WTC11 (cell line): ENCODE data around the gene COPB1. TPM values are rescaled to one million over a fixed set of nuclear protein-coding genes. Genes with fewer than 3 reads are reported as not detected.

ENCODE experiments used
- ATAC-seq: fragments of 200-7000 bp; cut with Tn5 transposase; 2 replicates; pipeline ENCODE4 v1.10.0; 2021; ENCODE audit warnings: mild to moderate bottlenecking, moderate library complexity
- CTCF ChIA-PET: fragments of 300-600 bp; sonication (Branson Sonifier 250); formaldehyde crosslinking; loops from one replicate; lab custom pipeline; 2021; ENCODE audit warnings: antibody characterized with exemption; lab: Charles Lee
- POLR2A ChIA-PET: fragments of 350-600 bp; sonication (Branson Sonifier 250); formaldehyde crosslinking; loops from one replicate; lab custom pipeline; 2021; ENCODE audit warnings: antibody characterized with exemption; lab: Charles Lee
- DNase-seq: peaks from one replicate; pipeline ENCODE4 v3.0.0; 2021; ENCODE audit warnings: low spot score
- H3K27ac Mint-ChIP-seq: 2 replicates; pipeline ENCODE4 v1.8.0; 2021; ENCODE audit warnings: mixed read lengths
- H3K27me3 Mint-ChIP-seq: 2 replicates; pipeline ENCODE4 v1.8.0; 2021; ENCODE audit warnings: low read depth, mild to moderate bottlenecking, moderate library complexity, mixed read lengths
- H3K36me3 Mint-ChIP-seq: 2 replicates; pipeline ENCODE4 v1.8.0; 2021; ENCODE audit warnings: mixed read lengths
- H3K4me1 Mint-ChIP-seq: 2 replicates; pipeline ENCODE4 v1.8.0; 2022; ENCODE audit warnings: mixed read lengths
- H3K4me3 Mint-ChIP-seq: 2 replicates; pipeline ENCODE4 v1.8.0; 2021; ENCODE audit warnings: mild to moderate bottlenecking, moderate library complexity, mixed read lengths
- H3K9me3 Mint-ChIP-seq: 2 replicates; pipeline ENCODE4 v1.8.0; 2021; ENCODE audit warnings: mixed read lengths
- ATF1 ChIP-seq: sonication (generic); formaldehyde crosslinking; IDR thresholded peaks from 2 replicates; pipeline ENCODE4 v1.8.1; 2023; ENCODE audit warnings: mild to moderate bottlenecking, moderate library complexity, missing genetic modification reagents
- CBFB ChIP-seq: sonication (generic); formaldehyde crosslinking; IDR thresholded peaks from 2 replicates; pipeline ENCODE4 v1.8.1; 2022; ENCODE audit warnings: mild to moderate bottlenecking, low read depth, missing genetic modification reagents
- CREB1 ChIP-seq: sonication (generic); formaldehyde crosslinking; IDR thresholded peaks from 2 replicates; pipeline ENCODE4 v1.8.0; 2023; ENCODE audit warnings: mild to moderate bottlenecking, missing genetic modification reagents
- CREM ChIP-seq: sonication (generic); formaldehyde crosslinking; IDR thresholded peaks from 2 replicates; pipeline ENCODE4 v1.8.1; 2022; ENCODE audit warnings: mild to moderate bottlenecking, missing genetic modification reagents, moderate library complexity
- ELF4 ChIP-seq: sonication (generic); formaldehyde crosslinking; IDR thresholded peaks from 2 replicates; pipeline ENCODE4 v1.8.1; 2022; ENCODE audit warnings: low read depth, mild to moderate bottlenecking, moderate library complexity, missing genetic modification reagents
- ESRRA ChIP-seq: sonication (generic); formaldehyde crosslinking; IDR thresholded peaks from 2 replicates; pipeline ENCODE4 v1.8.1; 2022; ENCODE audit warnings: mild to moderate bottlenecking, missing genetic modification reagents, borderline replicate concordance
- FOXP1 ChIP-seq: sonication (generic); formaldehyde crosslinking; IDR thresholded peaks from 2 replicates; pipeline ENCODE4 v1.8.0; 2022; ENCODE audit warnings: missing genetic modification reagents, mild to moderate bottlenecking, moderate library complexity, borderline replicate concordance
- JAZF1 ChIP-seq: fragments of 250-450 bp; sonication (Bioruptor Pico); IDR thresholded peaks from 2 replicates; pipeline ENCODE4 v1.9.0; 2021; ENCODE audit warnings: moderate library complexity, mild to moderate bottlenecking, inconsistent platforms
- NFYB ChIP-seq: sonication (generic); formaldehyde crosslinking; conservative IDR thresholded peaks from 2 replicates; pipeline ENCODE4 v1.8.0; 2022; ENCODE audit warnings: low read depth, missing genetic modification reagents
- RORB ChIP-seq: fragments of 250-450 bp; sonication (Bioruptor Pico); IDR thresholded peaks from 2 replicates; pipeline ENCODE4 v1.9.0; 2021; ENCODE audit warnings: mild to moderate bottlenecking
- TEAD1 ChIP-seq: sonication (generic); formaldehyde crosslinking; IDR thresholded peaks from 2 replicates; pipeline ENCODE4 v1.8.0; 2022; ENCODE audit warnings: mild to moderate bottlenecking, missing genetic modification reagents
- ZNF232 ChIP-seq: sonication (generic); formaldehyde crosslinking; IDR thresholded peaks from 2 replicates; pipeline ENCODE4 v1.8.0; 2022; ENCODE audit warnings: mild to moderate bottlenecking, missing genetic modification reagents
- total RNA-seq: library from RNA; stranded (reverse); gene quantifications from 3 replicates; pipeline ENCODE4 v1.2.3, GENCODE V29; 2021
- TF ChIP-seq, protein P1 (sequence below): sonication (generic); formaldehyde crosslinking; IDR thresholded peaks from 2 replicates; pipeline ENCODE4 v1.8.1; 2022; ENCODE audit warnings: mild to moderate bottlenecking, moderate library complexity, missing genetic modification reagents
- TF ChIP-seq, protein P2 (sequence below): sonication (generic); formaldehyde crosslinking; conservative IDR thresholded peaks from 2 replicates; pipeline ENCODE4 v1.8.1; 2023; ENCODE audit warnings: mild to moderate bottlenecking, low read depth, missing genetic modification reagents, moderate library complexity
- TF ChIP-seq, protein P3 (sequence below): sonication (generic); formaldehyde crosslinking; IDR thresholded peaks from 2 replicates; pipeline ENCODE4 v1.8.0; 2023; ENCODE audit warnings: missing genetic modification reagents, mild to moderate bottlenecking, borderline replicate concordance
- TF ChIP-seq, protein P4 (sequence below): sonication (generic); formaldehyde crosslinking; IDR thresholded peaks from 2 replicates; pipeline ENCODE4 v1.8.1; 2022; ENCODE audit warnings: low read depth, missing genetic modification reagents, borderline replicate concordance
- TF ChIP-seq, protein P5 (sequence below): sonication (generic); formaldehyde crosslinking; IDR thresholded peaks from 2 replicates; pipeline ENCODE4 v1.8.1; 2022; ENCODE audit warnings: mild to moderate bottlenecking, missing genetic modification reagents, moderate library complexity, borderline replicate concordance
- TF ChIP-seq, protein P6 (sequence below): fragments of 250-450 bp; sonication (Bioruptor Pico); IDR thresholded peaks from 2 replicates; pipeline ENCODE4 v1.9.0; 2021; ENCODE audit warnings: mild to moderate bottlenecking, borderline replicate concordance

COPB1 gene
- total RNA-seq, 1 experiment from 2014 or later, result 76.3 TPM

DNA sequence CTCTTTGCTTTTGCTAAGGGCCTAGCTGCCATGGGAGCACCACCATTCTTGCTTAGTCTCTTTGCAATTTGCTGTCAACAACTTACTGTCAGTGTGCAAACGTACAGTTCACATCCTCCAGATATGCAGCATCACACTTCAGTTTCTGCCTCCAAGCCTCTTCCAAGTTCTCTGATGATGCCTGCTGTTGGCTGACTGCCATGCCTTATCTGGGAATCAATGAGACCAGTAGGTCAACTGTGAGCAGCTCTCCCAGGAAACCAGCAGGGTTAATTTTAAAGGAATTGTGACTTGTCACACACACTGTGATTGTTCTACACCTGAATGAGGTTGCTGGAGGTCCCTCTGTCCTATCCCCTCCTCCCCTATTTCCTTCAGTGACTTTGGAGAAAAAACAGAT, 56.0 kb downstream of the COPB1 start:
- TF ChIP-seq FOXP1 (CRISPR knock-in tag) (no peak), CBFB (CRISPR knock-in tag) (no peak), JAZF1 (CRISPR knock-in tag) (no peak)
- TF ChIP-seq, protein P1, sequence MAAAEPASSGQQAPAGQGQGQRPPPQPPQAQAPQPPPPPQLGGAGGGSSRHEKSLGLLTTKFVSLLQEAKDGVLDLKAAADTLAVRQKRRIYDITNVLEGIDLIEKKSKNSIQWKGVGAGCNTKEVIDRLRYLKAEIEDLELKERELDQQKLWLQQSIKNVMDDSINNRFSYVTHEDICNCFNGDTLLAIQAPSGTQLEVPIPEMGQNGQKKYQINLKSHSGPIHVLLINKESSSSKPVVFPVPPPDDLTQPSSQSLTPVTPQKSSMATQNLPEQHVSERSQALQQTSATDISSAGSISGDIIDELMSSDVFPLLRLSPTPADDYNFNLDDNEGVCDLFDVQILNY (CRISPR knock-in tag), result no peak
- Mint-ChIP-seq H3K27me3 (no peaks in the 10 kb centered on the region), H3K27ac (no peak overlapping the region), H3K9me3 (no peaks in the 10 kb centered on the region), H3K36me3 (no peaks in the 10 kb centered on the region), H3K4me1 (no peaks in the 10 kb centered on the region), H3K4me3 (no peak overlapping the region)
- CTCF ChIA-PET, result interaction anchor here (0.6 to 1.5 kb wide), 3 partner anchors 12 to 143 kb away, joined by 3 to 6 read pairs (median 4); no protein-coding TSS in a partner anchor
- ATAC-seq (no peak), DNase-seq (no peak)
- POLR2A ChIA-PET, result no interaction called here

DNA sequence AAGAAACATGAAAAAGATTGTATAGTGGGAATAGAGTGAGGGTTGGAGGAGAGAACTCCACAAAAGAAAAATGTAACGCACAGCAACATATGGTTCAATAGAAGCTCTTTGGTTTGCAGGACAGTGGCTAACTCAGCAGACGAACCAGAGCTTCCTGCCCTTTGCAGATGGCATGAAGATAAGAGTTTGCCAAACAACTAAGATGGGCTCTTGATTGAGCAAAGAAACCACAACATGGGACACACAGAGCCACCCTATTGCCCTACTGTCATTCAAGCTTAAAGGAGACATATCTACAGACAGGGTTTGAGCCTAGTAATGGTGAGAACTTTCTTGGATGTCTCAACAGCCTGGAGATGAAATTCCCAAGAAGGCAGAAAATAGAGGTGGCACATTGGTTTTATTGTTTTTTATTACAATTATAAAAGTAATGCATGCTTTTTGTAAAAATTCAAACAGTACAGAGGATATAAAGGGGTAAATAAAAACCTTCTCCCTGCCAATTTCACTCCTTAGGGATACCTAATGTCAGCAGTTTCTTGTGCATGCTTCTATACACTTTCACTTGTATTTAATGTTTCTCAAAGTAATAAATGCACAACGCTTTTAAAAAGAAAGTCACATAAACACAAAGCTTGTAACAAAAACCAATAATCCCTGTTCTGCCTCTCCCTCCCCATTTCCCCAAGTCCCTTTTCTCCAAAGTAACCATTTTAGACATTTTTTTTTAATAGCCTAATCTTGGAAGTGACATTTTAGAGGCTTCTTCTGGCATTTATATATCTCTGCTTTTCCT, 63.7 kb downstream of the COPB1 start:
- ChIA-PET POLR2A (no interaction called here), CTCF (interaction anchor here (1.3 to 1.8 kb wide), 3 partner anchors 19 to 135 kb away, joined by 3 to 8 read pairs (median 3); no protein-coding TSS in a partner anchor)
- Mint-ChIP-seq H3K4me3 (no peak overlapping the region), H3K4me1 (no peaks in the 10 kb centered on the region), H3K27ac (no peak overlapping the region), H3K27me3 (peaks cover 10% of the 10 kb centered on the region), H3K36me3 (no peaks in the 10 kb centered on the region), H3K9me3 (0 out of 2 replicates have a peak, but pooled peaks cover 4% of the 10 kb centered on the region)
- DNase-seq, result no peak
- no peak for ATAC-seq
- TF ChIP-seq ZNF232 (CRISPR knock-in tag) (no peak), ATF1 (CRISPR knock-in tag) (no peak), TEAD1 (CRISPR knock-in tag) (no peak), RORB (CRISPR knock-in tag) (no peak), CREB1 (CRISPR knock-in tag) (no peak), ESRRA (no peak), CREM (CRISPR knock-in tag) (no peak), ELF4 (CRISPR knock-in tag) (no peak), NFYB (no peak)
- TF ChIP-seq, protein P2, sequence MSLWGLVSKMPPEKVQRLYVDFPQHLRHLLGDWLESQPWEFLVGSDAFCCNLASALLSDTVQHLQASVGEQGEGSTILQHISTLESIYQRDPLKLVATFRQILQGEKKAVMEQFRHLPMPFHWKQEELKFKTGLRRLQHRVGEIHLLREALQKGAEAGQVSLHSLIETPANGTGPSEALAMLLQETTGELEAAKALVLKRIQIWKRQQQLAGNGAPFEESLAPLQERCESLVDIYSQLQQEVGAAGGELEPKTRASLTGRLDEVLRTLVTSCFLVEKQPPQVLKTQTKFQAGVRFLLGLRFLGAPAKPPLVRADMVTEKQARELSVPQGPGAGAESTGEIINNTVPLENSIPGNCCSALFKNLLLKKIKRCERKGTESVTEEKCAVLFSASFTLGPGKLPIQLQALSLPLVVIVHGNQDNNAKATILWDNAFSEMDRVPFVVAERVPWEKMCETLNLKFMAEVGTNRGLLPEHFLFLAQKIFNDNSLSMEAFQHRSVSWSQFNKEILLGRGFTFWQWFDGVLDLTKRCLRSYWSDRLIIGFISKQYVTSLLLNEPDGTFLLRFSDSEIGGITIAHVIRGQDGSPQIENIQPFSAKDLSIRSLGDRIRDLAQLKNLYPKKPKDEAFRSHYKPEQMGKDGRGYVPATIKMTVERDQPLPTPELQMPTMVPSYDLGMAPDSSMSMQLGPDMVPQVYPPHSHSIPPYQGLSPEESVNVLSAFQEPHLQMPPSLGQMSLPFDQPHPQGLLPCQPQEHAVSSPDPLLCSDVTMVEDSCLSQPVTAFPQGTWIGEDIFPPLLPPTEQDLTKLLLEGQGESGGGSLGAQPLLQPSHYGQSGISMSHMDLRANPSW, result no peak
- TF ChIP-seq, protein P3, sequence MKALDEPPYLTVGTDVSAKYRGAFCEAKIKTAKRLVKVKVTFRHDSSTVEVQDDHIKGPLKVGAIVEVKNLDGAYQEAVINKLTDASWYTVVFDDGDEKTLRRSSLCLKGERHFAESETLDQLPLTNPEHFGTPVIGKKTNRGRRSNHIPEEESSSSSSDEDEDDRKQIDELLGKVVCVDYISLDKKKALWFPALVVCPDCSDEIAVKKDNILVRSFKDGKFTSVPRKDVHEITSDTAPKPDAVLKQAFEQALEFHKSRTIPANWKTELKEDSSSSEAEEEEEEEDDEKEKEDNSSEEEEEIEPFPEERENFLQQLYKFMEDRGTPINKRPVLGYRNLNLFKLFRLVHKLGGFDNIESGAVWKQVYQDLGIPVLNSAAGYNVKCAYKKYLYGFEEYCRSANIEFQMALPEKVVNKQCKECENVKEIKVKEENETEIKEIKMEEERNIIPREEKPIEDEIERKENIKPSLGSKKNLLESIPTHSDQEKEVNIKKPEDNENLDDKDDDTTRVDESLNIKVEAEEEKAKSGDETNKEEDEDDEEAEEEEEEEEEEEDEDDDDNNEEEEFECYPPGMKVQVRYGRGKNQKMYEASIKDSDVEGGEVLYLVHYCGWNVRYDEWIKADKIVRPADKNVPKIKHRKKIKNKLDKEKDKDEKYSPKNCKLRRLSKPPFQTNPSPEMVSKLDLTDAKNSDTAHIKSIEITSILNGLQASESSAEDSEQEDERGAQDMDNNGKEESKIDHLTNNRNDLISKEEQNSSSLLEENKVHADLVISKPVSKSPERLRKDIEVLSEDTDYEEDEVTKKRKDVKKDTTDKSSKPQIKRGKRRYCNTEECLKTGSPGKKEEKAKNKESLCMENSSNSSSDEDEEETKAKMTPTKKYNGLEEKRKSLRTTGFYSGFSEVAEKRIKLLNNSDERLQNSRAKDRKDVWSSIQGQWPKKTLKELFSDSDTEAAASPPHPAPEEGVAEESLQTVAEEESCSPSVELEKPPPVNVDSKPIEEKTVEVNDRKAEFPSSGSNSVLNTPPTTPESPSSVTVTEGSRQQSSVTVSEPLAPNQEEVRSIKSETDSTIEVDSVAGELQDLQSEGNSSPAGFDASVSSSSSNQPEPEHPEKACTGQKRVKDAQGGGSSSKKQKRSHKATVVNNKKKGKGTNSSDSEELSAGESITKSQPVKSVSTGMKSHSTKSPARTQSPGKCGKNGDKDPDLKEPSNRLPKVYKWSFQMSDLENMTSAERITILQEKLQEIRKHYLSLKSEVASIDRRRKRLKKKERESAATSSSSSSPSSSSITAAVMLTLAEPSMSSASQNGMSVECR, result no peak
- TF ChIP-seq, protein P4, sequence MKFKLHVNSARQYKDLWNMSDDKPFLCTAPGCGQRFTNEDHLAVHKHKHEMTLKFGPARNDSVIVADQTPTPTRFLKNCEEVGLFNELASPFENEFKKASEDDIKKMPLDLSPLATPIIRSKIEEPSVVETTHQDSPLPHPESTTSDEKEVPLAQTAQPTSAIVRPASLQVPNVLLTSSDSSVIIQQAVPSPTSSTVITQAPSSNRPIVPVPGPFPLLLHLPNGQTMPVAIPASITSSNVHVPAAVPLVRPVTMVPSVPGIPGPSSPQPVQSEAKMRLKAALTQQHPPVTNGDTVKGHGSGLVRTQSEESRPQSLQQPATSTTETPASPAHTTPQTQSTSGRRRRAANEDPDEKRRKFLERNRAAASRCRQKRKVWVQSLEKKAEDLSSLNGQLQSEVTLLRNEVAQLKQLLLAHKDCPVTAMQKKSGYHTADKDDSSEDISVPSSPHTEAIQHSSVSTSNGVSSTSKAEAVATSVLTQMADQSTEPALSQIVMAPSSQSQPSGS (CRISPR knock-in tag), result no peak
- TF ChIP-seq, protein P5, sequence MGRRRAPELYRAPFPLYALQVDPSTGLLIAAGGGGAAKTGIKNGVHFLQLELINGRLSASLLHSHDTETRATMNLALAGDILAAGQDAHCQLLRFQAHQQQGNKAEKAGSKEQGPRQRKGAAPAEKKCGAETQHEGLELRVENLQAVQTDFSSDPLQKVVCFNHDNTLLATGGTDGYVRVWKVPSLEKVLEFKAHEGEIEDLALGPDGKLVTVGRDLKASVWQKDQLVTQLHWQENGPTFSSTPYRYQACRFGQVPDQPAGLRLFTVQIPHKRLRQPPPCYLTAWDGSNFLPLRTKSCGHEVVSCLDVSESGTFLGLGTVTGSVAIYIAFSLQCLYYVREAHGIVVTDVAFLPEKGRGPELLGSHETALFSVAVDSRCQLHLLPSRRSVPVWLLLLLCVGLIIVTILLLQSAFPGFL (CRISPR knock-in tag), result no peak
- TF ChIP-seq, protein P6, sequence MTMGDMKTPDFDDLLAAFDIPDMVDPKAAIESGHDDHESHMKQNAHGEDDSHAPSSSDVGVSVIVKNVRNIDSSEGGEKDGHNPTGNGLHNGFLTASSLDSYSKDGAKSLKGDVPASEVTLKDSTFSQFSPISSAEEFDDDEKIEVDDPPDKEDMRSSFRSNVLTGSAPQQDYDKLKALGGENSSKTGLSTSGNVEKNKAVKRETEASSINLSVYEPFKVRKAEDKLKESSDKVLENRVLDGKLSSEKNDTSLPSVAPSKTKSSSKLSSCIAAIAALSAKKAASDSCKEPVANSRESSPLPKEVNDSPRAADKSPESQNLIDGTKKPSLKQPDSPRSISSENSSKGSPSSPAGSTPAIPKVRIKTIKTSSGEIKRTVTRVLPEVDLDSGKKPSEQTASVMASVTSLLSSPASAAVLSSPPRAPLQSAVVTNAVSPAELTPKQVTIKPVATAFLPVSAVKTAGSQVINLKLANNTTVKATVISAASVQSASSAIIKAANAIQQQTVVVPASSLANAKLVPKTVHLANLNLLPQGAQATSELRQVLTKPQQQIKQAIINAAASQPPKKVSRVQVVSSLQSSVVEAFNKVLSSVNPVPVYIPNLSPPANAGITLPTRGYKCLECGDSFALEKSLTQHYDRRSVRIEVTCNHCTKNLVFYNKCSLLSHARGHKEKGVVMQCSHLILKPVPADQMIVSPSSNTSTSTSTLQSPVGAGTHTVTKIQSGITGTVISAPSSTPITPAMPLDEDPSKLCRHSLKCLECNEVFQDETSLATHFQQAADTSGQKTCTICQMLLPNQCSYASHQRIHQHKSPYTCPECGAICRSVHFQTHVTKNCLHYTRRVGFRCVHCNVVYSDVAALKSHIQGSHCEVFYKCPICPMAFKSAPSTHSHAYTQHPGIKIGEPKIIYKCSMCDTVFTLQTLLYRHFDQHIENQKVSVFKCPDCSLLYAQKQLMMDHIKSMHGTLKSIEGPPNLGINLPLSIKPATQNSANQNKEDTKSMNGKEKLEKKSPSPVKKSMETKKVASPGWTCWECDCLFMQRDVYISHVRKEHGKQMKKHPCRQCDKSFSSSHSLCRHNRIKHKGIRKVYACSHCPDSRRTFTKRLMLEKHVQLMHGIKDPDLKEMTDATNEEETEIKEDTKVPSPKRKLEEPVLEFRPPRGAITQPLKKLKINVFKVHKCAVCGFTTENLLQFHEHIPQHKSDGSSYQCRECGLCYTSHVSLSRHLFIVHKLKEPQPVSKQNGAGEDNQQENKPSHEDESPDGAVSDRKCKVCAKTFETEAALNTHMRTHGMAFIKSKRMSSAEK (CRISPR knock-in tag), result no peak
